Embryonic facial prominence (tissue), 1 donor: Measurements from ENCODE around the gene TBC1D5.

Experiments used
- DNase-seq: peaks from one replicate; pipeline ENCODE4 v3.0.0-alpha.2; 2016; ENCODE audit errors: extremely low spot score

Gene TBC1D5

GRCh38 chr3:17479681-17480405 is 262.6 kb downstream of the TBC1D5 start:
- DNase-seq: no peak

GRCh38 chr3:17478673-17479072 is 263.8 kb downstream of the TBC1D5 start:
- no peak for DNase-seq

- no peak for DNase-seq
Observed at GRCh38 chr3:17473761-17474160, 268.7 kb downstream of the TBC1D5 start.

GRCh38 chr3:17469954-17470353 is 272.5 kb downstream of the TBC1D5 start:
- DNase-seq: no peak

- no peak for DNase-seq
Observed at GRCh38 chr3:17469520-17469919, 272.9 kb downstream of the TBC1D5 start.

- DNase-seq: no peak
Observed at GRCh38 chr3:17466028-17466427, 276.4 kb downstream of the TBC1D5 start.

- no peak for DNase-seq
Observed at GRCh38 chr3:17459470-17459993, 282.9 kb downstream of the TBC1D5 start.

- no peak for DNase-seq
Observed at GRCh38 chr3:17456650-17457049, 285.8 kb downstream of the TBC1D5 start.

GRCh38 chr3:17456046-17456445 is 286.4 kb downstream of the TBC1D5 start:
- no peak for DNase-seq

GRCh38 chr3:17444865-17445264 is 297.6 kb downstream of the TBC1D5 start:
- DNase-seq: no peak

- no peak for DNase-seq
Observed at GRCh38 chr3:17443142-17443541, 299.3 kb downstream of the TBC1D5 start.

- no peak for DNase-seq
Observed at GRCh38 chr3:17442332-17443049, 299.9 kb downstream of the TBC1D5 start.

- DNase-seq: no peak
Observed at GRCh38 chr3:17433876-17434275, 308.6 kb downstream of the TBC1D5 start.

- DNase-seq: no peak
Observed at GRCh38 chr3:17432236-17432635, 310.2 kb downstream of the TBC1D5 start.

GRCh38 chr3:17431484-17432045 is 310.9 kb downstream of the TBC1D5 start:
- no peak for DNase-seq

GRCh38 chr3:17431004-17431403 is 311.4 kb downstream of the TBC1D5 start:
- no peak for DNase-seq

- no peak for DNase-seq
Observed at GRCh38 chr3:17430582-17430981, 311.8 kb downstream of the TBC1D5 start.

GRCh38 chr3:17423786-17424536 is 318.5 kb downstream of the TBC1D5 start:
- DNase-seq: no peak

- DNase-seq: no peak
Observed at GRCh38 chr3:17422636-17423035, 319.8 kb downstream of the TBC1D5 start.

- DNase-seq: no peak
Observed at GRCh38 chr3:17420668-17421067, 321.8 kb downstream of the TBC1D5 start.

GRCh38 chr3:17412950-17413530 is 329.4 kb downstream of the TBC1D5 start:
- peak; percentile 17 for DNase-seq
